Astrocyte of the spinal cord (primary cell): ENCODE measurements around the gene TCEA2.
"Not testable (repeated sequence)": the region's sequence is repeated elsewhere in the genome, so short reads cannot be mapped to it uniquely, and the experiment has no call there.

Experiments used
- DNase-seq: peaks from one replicate; pipeline ENCODE4 v3.0.0; 2011; ENCODE audit warnings: low read depth, low spot score
- H3K4me3 ChIP-seq: 2 replicates; pipeline ENCODE4 v1.5.1; 2011; ENCODE audit warnings: low read depth, mild to moderate bottlenecking, low read length, moderate library complexity
- in situ Hi-C: cut with HindIII; loops from 2 replicates; pipeline ENCODE4 v1.10.0; 2017; ENCODE audit warnings: low sequenced_read_pairs
- TF ChIP-seq, protein P1 (sequence below): IDR thresholded peaks from 2 replicates; pipeline ENCODE4 v1.5.1; 2012; ENCODE audit warnings: low read depth, mild to moderate bottlenecking, low read length, inconsistent platforms

TCEA2 gene

GRCh38 chr20:64116016-64116415 is 53.0 kb downstream of the TCEA2 start:
- no peak overlapping the region for H3K4me3 ChIP-seq
- no peak for DNase-seq
- TF ChIP-seq, protein P1, sequence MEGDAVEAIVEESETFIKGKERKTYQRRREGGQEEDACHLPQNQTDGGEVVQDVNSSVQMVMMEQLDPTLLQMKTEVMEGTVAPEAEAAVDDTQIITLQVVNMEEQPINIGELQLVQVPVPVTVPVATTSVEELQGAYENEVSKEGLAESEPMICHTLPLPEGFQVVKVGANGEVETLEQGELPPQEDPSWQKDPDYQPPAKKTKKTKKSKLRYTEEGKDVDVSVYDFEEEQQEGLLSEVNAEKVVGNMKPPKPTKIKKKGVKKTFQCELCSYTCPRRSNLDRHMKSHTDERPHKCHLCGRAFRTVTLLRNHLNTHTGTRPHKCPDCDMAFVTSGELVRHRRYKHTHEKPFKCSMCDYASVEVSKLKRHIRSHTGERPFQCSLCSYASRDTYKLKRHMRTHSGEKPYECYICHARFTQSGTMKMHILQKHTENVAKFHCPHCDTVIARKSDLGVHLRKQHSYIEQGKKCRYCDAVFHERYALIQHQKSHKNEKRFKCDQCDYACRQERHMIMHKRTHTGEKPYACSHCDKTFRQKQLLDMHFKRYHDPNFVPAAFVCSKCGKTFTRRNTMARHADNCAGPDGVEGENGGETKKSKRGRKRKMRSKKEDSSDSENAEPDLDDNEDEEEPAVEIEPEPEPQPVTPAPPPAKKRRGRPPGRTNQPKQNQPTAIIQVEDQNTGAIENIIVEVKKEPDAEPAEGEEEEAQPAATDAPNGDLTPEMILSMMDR: no peak
- in situ Hi-C loops: no loop called here

- TF ChIP-seq, protein P1: no peak
- DNase-seq: no peak
- H3K4me3 ChIP-seq: no peak overlapping the region
- in situ Hi-C loops: no loop called here
Observed at GRCh38 chr20:64116541-64117431, 53.8 kb downstream of the TCEA2 start.

DNA sequence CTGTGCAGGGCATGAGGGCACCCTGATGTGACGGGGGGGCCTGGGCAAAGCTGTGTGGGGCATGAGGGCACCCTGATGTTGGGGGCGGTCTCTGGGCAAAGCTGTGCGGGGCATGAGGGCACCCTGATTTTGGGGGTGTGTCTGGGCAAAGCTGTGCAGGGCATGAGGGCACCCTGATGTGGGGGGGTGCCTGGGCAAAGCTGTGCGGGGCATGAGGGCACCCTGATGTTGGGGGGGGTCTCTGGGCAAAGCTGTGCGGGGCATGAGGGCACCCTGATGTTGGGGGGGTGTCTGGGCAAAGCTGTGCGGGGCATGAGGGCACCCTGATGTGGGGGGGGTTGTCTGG is 54.4 kb downstream of the TCEA2 start:
- DNase-seq, H3K4me3 ChIP-seq, in situ Hi-C loops: not testable (repeated sequence)

DNA sequence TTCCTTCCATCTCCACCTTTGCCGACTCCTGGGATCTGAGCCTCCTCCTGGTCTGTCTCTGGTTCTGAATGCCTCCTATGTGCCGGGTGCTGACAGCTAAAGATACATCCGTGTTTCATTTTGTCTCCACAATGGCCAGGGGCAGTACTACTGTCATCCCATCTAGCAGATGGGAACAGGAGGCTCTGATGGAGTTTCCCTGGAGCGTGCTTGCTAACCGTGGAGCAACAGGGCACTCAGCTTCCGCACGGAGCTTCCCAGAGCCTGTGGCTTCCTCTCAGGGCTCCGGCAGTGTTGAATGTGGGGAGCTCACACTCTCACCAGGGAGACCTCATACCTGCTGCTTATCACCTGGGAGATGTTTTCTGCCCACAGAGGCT is 56.3 kb downstream of the TCEA2 start:
- no peak for DNase-seq
- no peak overlapping the region for H3K4me3 ChIP-seq
- TF ChIP-seq, protein P1: no peak
- in situ Hi-C loops: no loop called here

- DNase-seq: no peak
- H3K4me3 ChIP-seq: no peak overlapping the region
- in situ Hi-C loops: no loop called here
- TF ChIP-seq, protein P1: no peak
Observed at GRCh38 chr20:64119681-64120341, 56.8 kb downstream of the TCEA2 start.

GRCh38 chr20:64121586-64121985 is 58.6 kb downstream of the TCEA2 start:
- no peak overlapping the region for H3K4me3 ChIP-seq
- in situ Hi-C loops: no loop called here
- TF ChIP-seq, protein P1: no peak
- no peak for DNase-seq
